Sigmoid colon (tissue), 7 donors: Measurements from ENCODE around the gene TTLL12. TPM values are rescaled to one million over a fixed set of nuclear protein-coding genes. Genes with fewer than 3 reads are reported as not detected.

ENCODE experiments used
- DNase-seq: peaks from one replicate; pipeline ENCODE4 v3.0.0-alpha.2; 2019
- H3K27ac ChIP-seq, 4 donors: fragments of 200-600 bp; sonication (generic); one replicate each; pipeline ENCODE4 v1.5.1; 2016 to 2019; ENCODE audit warnings: mild to moderate bottlenecking in 1 of 4
- H3K27me3 ChIP-seq, 3 donors: fragments of 200-600 bp; sonication (generic); one replicate each; pipeline ENCODE4 v1.5.1; 2019; ENCODE audit warnings: mild to moderate bottlenecking in 1 of 3
- H3K36me3 ChIP-seq, 4 donors: fragments of 200-600 bp; sonication (generic); one replicate each; pipeline ENCODE4 v1.5.1; 2016 to 2019
- H3K4me1 ChIP-seq, 4 donors: fragments of 200-600 bp; sonication (generic); one replicate each; pipeline ENCODE4 v1.5.1; 2017 to 2019
- H3K4me3 ChIP-seq, 4 donors: fragments of 200-600 bp; sonication (generic); one replicate each; pipeline ENCODE4 v1.5.1; 2017 to 2019; ENCODE audit warnings: mild to moderate bottlenecking in 2 of 4, moderate library complexity in 1 of 4
- H3K9me3 ChIP-seq, 4 donors: fragments of 200-600 bp in 3 of 4; sonication (generic) in 3 of 4; one replicate each; pipeline versions ENCODE4 v1.5.1 to v1.6.1; 2013 to 2019
- CTCF ChIP-seq, 4 experiments: fragments of 450-650 bp in 3 of 4; fragments of 200-600 bp in 1 of 4; IDR thresholded peaks; one replicate each; pipeline ENCODE4 v1.5.1; 2016 to 2019; ENCODE audit warnings: antibody characterized with exemption in 4 of 4, mild to moderate bottlenecking in 3 of 4, moderate library complexity in 2 of 4
- EP300 ChIP-seq, 4 donors: sonication (generic); formaldehyde crosslinking; IDR thresholded peaks; one replicate each; pipeline ENCODE4 v1.6.1; 2017; ENCODE audit warnings: antibody characterized with exemption in 4 of 4
- POLR2A ChIP-seq, 2 donors: fragments of 450-650 bp; IDR thresholded peaks; one replicate each; pipeline ENCODE4 v1.6.1; 2016; ENCODE audit warnings: antibody characterized with exemption in 2 of 2, mild to moderate bottlenecking in 2 of 2, moderate library complexity in 2 of 2
- POLR2AphosphoS5 ChIP-seq, 4 donors: sonication (generic); formaldehyde crosslinking; IDR thresholded peaks; one replicate each; pipeline ENCODE4 v1.6.1; 2017; ENCODE audit warnings: antibody characterized with exemption in 4 of 4
- WGBS, 2 donors: extraction: QIAGEN DNeasy Blood & Tissue Kit; methylation state at CpG; one replicate each; pipeline ENCODE4 v1.1.7; 2013; 5-methylcytosine and 5-hydroxymethylcytosine counted together
- intact Hi-C: fragments of 100-400 bp; cut with DNase I; formaldehyde crosslinking; loops from one replicate; pipeline ENCODE4 v1.15.1; 2023
- polyA plus RNA-seq, 3 donors: library from polyadenylated mRNA; stranded (reverse); fragments of 200-250 nt; gene quantifications; one replicate each; pipeline ENCODE4 v1.2.3, GENCODE V29; 2013
- total RNA-seq, 4 donors: library from RNA; depleted of rRNA; stranded (reverse); fragments of >200 nt; gene quantifications; one replicate each; pipeline ENCODE4 v1.1.0, GENCODE V29; 2016
- donor health status: healthy with polysubstance abuse.
- donor health status: Bipolar disorder and iron deficiency.
- donor health status: healthy.

The TTLL12 gene
- total and polyA plus RNA-seq, 7 donors, result 13.2 to 127 (median 21.3) TPM

- H3K27me3 ChIP-seq, result no peaks in the 10 kb centered on the region
- 89 to 92% methylated on average over 5 of the region's 5 CpGs for WGBS, 2 donors
- intact Hi-C loops, result loop anchor here (5.0 kb wide), 1 partner anchor 542 kb away; the partner anchor contains the start of gene CYB5R3
- no peak for DNase-seq
- no peaks in the 10 kb centered on the region for H3K9me3 ChIP-seq
- H3K36me3 ChIP-seq, result no peaks in the 10 kb centered on the region
- TF ChIP-seq POLR2AphosphoS5 (IDR thresholded peaks at IDR 0.05) (no peak), CTCF (IDR thresholded peaks at IDR 0.05) (no peak), EP300 (IDR thresholded peaks at IDR 0.05) (no peak), POLR2A (IDR thresholded peaks at IDR 0.05) (no peak)
- peaks cover 0 to 23% (median 16%) of the 10 kb centered on the region in 4 donors for H3K4me1 ChIP-seq
- no peak overlapping the region for H3K4me3 ChIP-seq
- H3K27ac ChIP-seq, result no peak overlapping the region
Measured at GRCh38 chr22:43188829-43189545, 2.1 kb upstream of the TTLL12 start.

- WGBS, 2 donors, result 1 to 5% methylated on average over 60 to 61 of the region's 86 CpGs
- intact Hi-C loops, result loop anchor here (2.0 to 5.0 kb wide), 2 partner anchors 35 to 540 kb away; partner anchors contain the start of gene CYB5R3
Measured at GRCh38 chr22:43187171-43188099, 501 bp upstream of the TTLL12 start.

GRCh38 chr22:43185860-43186261, 1.1 kb downstream of the TTLL12 start:
- no peaks in the 10 kb centered on the region for H3K9me3 ChIP-seq
- intact Hi-C loops, result loop anchor here (2.0 to 5.0 kb wide), 2 partner anchors 33 to 539 kb away; partner anchors contain the start of gene CYB5R3
- H3K27ac ChIP-seq, result peak overlapping the region; percentile 82 to 93 (median 88)
- WGBS, 2 donors, result 7 to 40% methylated on average over 12 of the region's 12 CpGs
- TF ChIP-seq EP300 (IDR thresholded peaks at IDR 0.05) (no peak), CTCF (IDR thresholded peaks at IDR 0.05) (no peak), POLR2A (IDR thresholded peaks at IDR 0.05) (no peak)
- peaks cover 0 to 23% (median 16%) of the 10 kb centered on the region in 4 donors for H3K4me1 ChIP-seq
- peak; percentile 82 for DNase-seq
- peaks cover 0 to 15% (median 4%) of the 10 kb centered on the region in 4 donors for H3K36me3 ChIP-seq
- H3K27me3 ChIP-seq, result no peaks in the 10 kb centered on the region
- H3K4me3 ChIP-seq, result peak overlapping the region; percentile 36 to 86 (median 76)

More at GRCh38 chr22:43187171-43188099, 501 bp upstream of the TTLL12 start:
- Histone ChIP-seq H3K4me3 (peak overlapping the region; percentile 24 to 86 (median 76)), H3K27ac (peak overlapping the region; percentile 84 to 93 (median 86)), H3K36me3 (peaks cover 0 to 4% (median 0%) of the 10 kb centered on the region in 4 donors), H3K4me1 (peaks cover 0 to 23% (median 16%) of the 10 kb centered on the region in 4 donors), H3K9me3 (no peaks in the 10 kb centered on the region), H3K27me3 (no peaks in the 10 kb centered on the region)
- TF ChIP-seq POLR2A (IDR thresholded peaks at IDR 0.05) (peak in 1 of 2 donors; percentile 47), EP300 (IDR thresholded peaks at IDR 0.05) (peak in 1 of 4 donors; percentile 51), POLR2AphosphoS5 (IDR thresholded peaks at IDR 0.05) (peak; percentile 24 to 76 (median 64)), CTCF (IDR thresholded peaks at IDR 0.05) (peak in 2 of 4 experiments; percentile 25 to 67)
- DNase-seq, result peak; percentile 97

- peaks cover 0 to 30% (median 15%) of the 10 kb centered on the region in 4 donors for H3K36me3 ChIP-seq
- no peak overlapping the region for H3K4me3 ChIP-seq
- H3K9me3 ChIP-seq, result no peaks in the 10 kb centered on the region
- 85 to 86% methylated on average over 12 of the region's 12 CpGs for WGBS, 2 donors
- no peak for DNase-seq
- H3K27ac ChIP-seq, result no peak overlapping the region
- peaks cover 0 to 23% (median 16%) of the 10 kb centered on the region in 4 donors for H3K4me1 ChIP-seq
- no peak for TF ChIP-seq POLR2A (IDR thresholded peaks at IDR 0.05)
- TF ChIP-seq EP300 (IDR thresholded peaks at IDR 0.05), result no peak
- no peak for TF ChIP-seq POLR2AphosphoS5 (IDR thresholded peaks at IDR 0.05)
- no peaks in the 10 kb centered on the region for H3K27me3 ChIP-seq
- intact Hi-C loops, result no loop called here
Measured at GRCh38 chr22:43183496-43184277, 3.2 kb downstream of the TTLL12 start.
